HepG2 (cell line): ENCODE results near the gene CISD1. TPM values are rescaled to one million over a fixed set of nuclear protein-coding genes. Genes with fewer than 3 reads are reported as not detected.

Source experiments
- CBX1 ChIP-seq: IDR thresholded peaks from one replicate; pipeline ENCODE4 v1.6.1; 2016; ENCODE audit warnings: antibody characterized with exemption, low read depth
- CREB1 ChIP-seq, 2 experiments: fragments of 450-650 bp in 1 of 2; IDR thresholded peaks; 2 replicates each; pipeline ENCODE4 v1.6.1; 2016 to 2017; ENCODE audit warnings: control low read depth in 1 of 2, mild to moderate bottlenecking in 1 of 2, missing compliant biosample characterization in 1 of 2, missing genetic modification characterization in 1 of 2
- LRRFIP1 ChIP-seq: sonication (generic); formaldehyde crosslinking; conservative IDR thresholded peaks from 2 replicates; pipeline ENCODE4 v1.4.0; 2020; ENCODE audit warnings: missing genetic modification reagents
- MEIS2 ChIP-seq: sonication (generic); formaldehyde crosslinking; IDR thresholded peaks from 2 replicates; pipeline ENCODE4 v1.9.0; 2021; ENCODE audit warnings: mild to moderate bottlenecking, missing genetic modification reagents
- SOX13 ChIP-seq, 3 experiments: fragments of 450-650 bp in 1 of 3; sonication (generic) in 1 of 3; formaldehyde crosslinking in 1 of 3; IDR thresholded peaks in 2 of 3; conservative IDR thresholded peaks in 1 of 3; 2 replicates each; pipeline versions ENCODE4 v1.5.0 to v1.6.1; 2016 to 2020; ENCODE audit warnings: antibody characterized with exemption in 1 of 3, mild to moderate bottlenecking in 1 of 3, missing compliant biosample characterization in 1 of 3, missing genetic modification reagents in 1 of 3, moderate library complexity in 1 of 3
- TAF1 ChIP-seq: sonication (generic); formaldehyde crosslinking; IDR thresholded peaks from 2 replicates; pipeline ENCODE4 v1.4.0; 2020; ENCODE audit warnings: missing genetic modification reagents
- YY1 ChIP-seq: IDR thresholded peaks from 2 replicates; pipeline ENCODE4 v1.6.1; 2011; ENCODE audit warnings: low read length, low read depth, moderate library complexity, mild to moderate bottlenecking; ENCODE audit not compliant: insufficient read depth, insufficient replicate concordance
- ZBTB2 ChIP-seq: sonication (generic); formaldehyde crosslinking; IDR thresholded peaks from 2 replicates; pipeline ENCODE4 v1.8.0; 2022; ENCODE audit warnings: low read depth, missing genetic modification reagents
- ZNF10 ChIP-seq: sonication (generic); formaldehyde crosslinking; IDR thresholded peaks from 2 replicates; pipeline ENCODE4 v1.4.0; 2020; ENCODE audit warnings: mild to moderate bottlenecking, low read depth, missing genetic modification reagents, borderline replicate concordance
- ZNF12 ChIP-seq: sonication (generic); formaldehyde crosslinking; IDR thresholded peaks from 2 replicates; pipeline ENCODE4 v1.5.0; 2020; ENCODE audit warnings: missing genetic modification reagents
- polyA plus RNA-seq, 8 experiments: library from polyadenylated mRNA; depleted of rRNA in 3 of 8; stranded (reverse) in 7 of 8; unstranded in 1 of 8; fragments of >200 nt; fragmentation: Illumina TruSeq in 4 of 8; extraction: Trizol in 4 of 8; gene quantifications; 2 replicates each; pipeline versions ENCODE4 v1.2.1 to v1.2.3, GENCODE V29; 2011 to 2016; ENCODE audit warnings: low read depth in 4 of 8, missing spikeins in 1 of 8, mixed read lengths in 1 of 8; ENCODE audit not compliant: insufficient read depth in 1 of 8
- total RNA-seq, 5 experiments: library from RNA; depleted of rRNA; stranded (reverse); fragments of >200 nt; fragmentation: Illumina TruSeq; extraction: Trizol; gene quantifications; 2 replicates each; pipeline ENCODE4 v1.2.3, GENCODE V29; 2016; ENCODE audit warnings: low read depth in 1 of 5
- TF ChIP-seq, protein P1 (sequence below), 2 experiments: IDR thresholded peaks; 2 replicates each; pipeline ENCODE4 v1.6.1; 2011 to 2012; ENCODE audit warnings: low read length in 2 of 2, borderline replicate concordance in 1 of 2, low read depth in 1 of 2, mild to moderate bottlenecking in 1 of 2, moderate library complexity in 1 of 2
- TF ChIP-seq, protein P2 (sequence below), 2 experiments: sonication (generic) in 1 of 2; formaldehyde crosslinking in 1 of 2; IDR thresholded peaks; 2 replicates each; pipeline versions ENCODE4 v1.4.0 to v1.6.1; 2018 to 2020; ENCODE audit warnings: missing genetic modification reagents in 2 of 2, borderline replicate concordance in 1 of 2, low read depth in 1 of 2, mild to moderate bottlenecking in 1 of 2, missing biosample characterization in 1 of 2
- TF ChIP-seq, protein P3 (sequence below): sonication (generic); formaldehyde crosslinking; conservative IDR thresholded peaks from 2 replicates; pipeline ENCODE4 v1.4.0; 2020; ENCODE audit warnings: mild to moderate bottlenecking, missing genetic modification reagents, moderate library complexity

CISD1 gene
- total and polyA plus RNA-seq, 2 of the 13 experiments (the other 11 are each of a cell fraction or from before 2014, with no cell fraction given), result 63.4 to 78.9 TPM

GRCh38 chr10:58334817-58335305, 65.9 kb downstream of the CISD1 start, which contains the start of gene UBE2D1 (continued):
- TF ChIP-seq ZBTB2 (CRISPR knock-in tag) (no peak), YY1 (peak; percentile 46), ZNF12 (CRISPR knock-in tag) (peak; percentile 37; the same call in 1 of the 2 replicates), SOX13 (IDR thresholded peaks at IDR 0.05) (no peak), SOX13 (CRISPR knock-in tag; conservative IDR thresholded peaks at IDR 0.05 in 1 of 2, IDR thresholded peaks at IDR 0.05 in 1 of 2) (peak in 1 of 2 experiments; percentile 32; a peak in 1 of 4 replicates), CREB1 (IDR thresholded peaks at IDR 0.05) (no peak), CREB1 (CRISPR knock-in tag; IDR thresholded peaks at IDR 0.05) (no peak), ZNF10 (CRISPR knock-in tag) (no peak), LRRFIP1 (CRISPR knock-in tag) (no peak), MEIS2 (CRISPR knock-in tag) (peak; percentile 87), TAF1 (peak; percentile 86), CBX1 (peak; percentile 23)
- TF ChIP-seq, protein P1, sequence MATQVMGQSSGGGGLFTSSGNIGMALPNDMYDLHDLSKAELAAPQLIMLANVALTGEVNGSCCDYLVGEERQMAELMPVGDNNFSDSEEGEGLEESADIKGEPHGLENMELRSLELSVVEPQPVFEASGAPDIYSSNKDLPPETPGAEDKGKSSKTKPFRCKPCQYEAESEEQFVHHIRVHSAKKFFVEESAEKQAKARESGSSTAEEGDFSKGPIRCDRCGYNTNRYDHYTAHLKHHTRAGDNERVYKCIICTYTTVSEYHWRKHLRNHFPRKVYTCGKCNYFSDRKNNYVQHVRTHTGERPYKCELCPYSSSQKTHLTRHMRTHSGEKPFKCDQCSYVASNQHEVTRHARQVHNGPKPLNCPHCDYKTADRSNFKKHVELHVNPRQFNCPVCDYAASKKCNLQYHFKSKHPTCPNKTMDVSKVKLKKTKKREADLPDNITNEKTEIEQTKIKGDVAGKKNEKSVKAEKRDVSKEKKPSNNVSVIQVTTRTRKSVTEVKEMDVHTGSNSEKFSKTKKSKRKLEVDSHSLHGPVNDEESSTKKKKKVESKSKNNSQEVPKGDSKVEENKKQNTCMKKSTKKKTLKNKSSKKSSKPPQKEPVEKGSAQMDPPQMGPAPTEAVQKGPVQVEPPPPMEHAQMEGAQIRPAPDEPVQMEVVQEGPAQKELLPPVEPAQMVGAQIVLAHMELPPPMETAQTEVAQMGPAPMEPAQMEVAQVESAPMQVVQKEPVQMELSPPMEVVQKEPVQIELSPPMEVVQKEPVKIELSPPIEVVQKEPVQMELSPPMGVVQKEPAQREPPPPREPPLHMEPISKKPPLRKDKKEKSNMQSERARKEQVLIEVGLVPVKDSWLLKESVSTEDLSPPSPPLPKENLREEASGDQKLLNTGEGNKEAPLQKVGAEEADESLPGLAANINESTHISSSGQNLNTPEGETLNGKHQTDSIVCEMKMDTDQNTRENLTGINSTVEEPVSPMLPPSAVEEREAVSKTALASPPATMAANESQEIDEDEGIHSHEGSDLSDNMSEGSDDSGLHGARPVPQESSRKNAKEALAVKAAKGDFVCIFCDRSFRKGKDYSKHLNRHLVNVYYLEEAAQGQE (IDR thresholded peaks at IDR 0.05; ENCODE audit: borderline replicate concordance in 1 of 2, low read depth in 1 of 2, low read length in 2 of 2), result peak in 1 of 2 experiments; percentile 47; a peak in 1 of 4 replicates
- TF ChIP-seq, protein P2, sequence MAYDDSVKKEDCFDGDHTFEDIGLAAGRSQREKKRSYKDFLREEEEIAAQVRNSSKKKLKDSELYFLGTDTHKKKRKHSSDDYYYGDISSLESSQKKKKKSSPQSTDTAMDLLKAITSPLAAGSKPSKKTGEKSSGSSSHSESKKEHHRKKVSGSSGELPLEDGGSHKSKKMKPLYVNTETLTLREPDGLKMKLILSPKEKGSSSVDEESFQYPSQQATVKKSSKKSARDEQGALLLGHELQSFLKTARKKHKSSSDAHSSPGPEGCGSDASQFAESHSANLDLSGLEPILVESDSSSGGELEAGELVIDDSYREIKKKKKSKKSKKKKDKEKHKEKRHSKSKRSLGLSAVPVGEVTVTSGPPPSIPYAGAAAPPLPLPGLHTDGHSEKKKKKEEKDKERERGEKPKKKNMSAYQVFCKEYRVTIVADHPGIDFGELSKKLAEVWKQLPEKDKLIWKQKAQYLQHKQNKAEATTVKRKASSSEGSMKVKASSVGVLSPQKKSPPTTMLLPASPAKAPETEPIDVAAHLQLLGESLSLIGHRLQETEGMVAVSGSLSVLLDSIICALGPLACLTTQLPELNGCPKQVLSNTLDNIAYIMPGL (CRISPR knock-in tag; IDR thresholded peaks at IDR 0.05; ENCODE audit: borderline replicate concordance in 1 of 2, low read depth in 1 of 2), result peak in 1 of 2 experiments; percentile 96; a peak in 1 of 4 replicates
- TF ChIP-seq, protein P3, sequence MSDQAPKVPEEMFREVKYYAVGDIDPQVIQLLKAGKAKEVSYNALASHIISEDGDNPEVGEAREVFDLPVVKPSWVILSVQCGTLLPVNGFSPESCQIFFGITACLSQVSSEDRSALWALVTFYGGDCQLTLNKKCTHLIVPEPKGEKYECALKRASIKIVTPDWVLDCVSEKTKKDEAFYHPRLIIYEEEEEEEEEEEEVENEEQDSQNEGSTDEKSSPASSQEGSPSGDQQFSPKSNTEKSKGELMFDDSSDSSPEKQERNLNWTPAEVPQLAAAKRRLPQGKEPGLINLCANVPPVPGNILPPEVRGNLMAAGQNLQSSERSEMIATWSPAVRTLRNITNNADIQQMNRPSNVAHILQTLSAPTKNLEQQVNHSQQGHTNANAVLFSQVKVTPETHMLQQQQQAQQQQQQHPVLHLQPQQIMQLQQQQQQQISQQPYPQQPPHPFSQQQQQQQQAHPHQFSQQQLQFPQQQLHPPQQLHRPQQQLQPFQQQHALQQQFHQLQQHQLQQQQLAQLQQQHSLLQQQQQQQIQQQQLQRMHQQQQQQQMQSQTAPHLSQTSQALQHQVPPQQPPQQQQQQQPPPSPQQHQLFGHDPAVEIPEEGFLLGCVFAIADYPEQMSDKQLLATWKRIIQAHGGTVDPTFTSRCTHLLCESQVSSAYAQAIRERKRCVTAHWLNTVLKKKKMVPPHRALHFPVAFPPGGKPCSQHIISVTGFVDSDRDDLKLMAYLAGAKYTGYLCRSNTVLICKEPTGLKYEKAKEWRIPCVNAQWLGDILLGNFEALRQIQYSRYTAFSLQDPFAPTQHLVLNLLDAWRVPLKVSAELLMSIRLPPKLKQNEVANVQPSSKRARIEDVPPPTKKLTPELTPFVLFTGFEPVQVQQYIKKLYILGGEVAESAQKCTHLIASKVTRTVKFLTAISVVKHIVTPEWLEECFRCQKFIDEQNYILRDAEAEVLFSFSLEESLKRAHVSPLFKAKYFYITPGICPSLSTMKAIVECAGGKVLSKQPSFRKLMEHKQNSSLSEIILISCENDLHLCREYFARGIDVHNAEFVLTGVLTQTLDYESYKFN, result peak; percentile 37; the same call in 1 of the 2 replicates
